Uterus (tissue), 2 donors: ENCODE results near the gene RAN.

Source experiments
- POLR2A ChIP-seq, 2 donors: fragments of 450-650 bp; IDR thresholded peaks; one replicate each; pipeline ENCODE4 v1.6.1; 2016; ENCODE audit warnings: antibody characterized with exemption in 2 of 2, mild to moderate bottlenecking in 1 of 2, moderate library complexity in 1 of 2
- TF ChIP-seq, protein P1 (sequence below), 4 experiments: fragments of 200-600 bp in 2 of 4; fragments of 450-650 bp in 2 of 4; sonication (generic) in 2 of 4; IDR thresholded peaks; one replicate each; pipeline ENCODE4 v1.5.1; 2016 to 2019; ENCODE audit warnings: antibody characterized with exemption in 4 of 4, mild to moderate bottlenecking in 2 of 4, moderate library complexity in 1 of 4

DNA sequence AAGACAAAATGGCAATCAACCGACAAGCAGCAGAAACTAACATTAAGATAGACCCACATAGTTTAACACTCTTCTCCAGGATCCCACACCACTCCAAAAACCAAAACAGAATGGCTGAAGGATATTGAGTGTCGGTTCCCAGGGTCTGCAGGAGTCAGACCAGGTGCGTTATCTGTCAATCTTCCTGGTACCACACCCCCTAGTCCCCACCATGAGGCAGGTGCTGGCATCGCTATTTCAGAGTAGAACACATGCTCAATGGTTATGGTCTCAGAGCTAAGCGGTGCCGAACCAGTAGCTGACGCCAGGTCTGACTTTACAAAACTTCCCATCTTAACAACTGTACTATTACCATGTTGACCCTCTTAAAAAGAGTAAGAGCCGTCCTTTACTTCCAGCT lies 43.0 kb upstream of the RAN start:
- TF ChIP-seq, protein P1, sequence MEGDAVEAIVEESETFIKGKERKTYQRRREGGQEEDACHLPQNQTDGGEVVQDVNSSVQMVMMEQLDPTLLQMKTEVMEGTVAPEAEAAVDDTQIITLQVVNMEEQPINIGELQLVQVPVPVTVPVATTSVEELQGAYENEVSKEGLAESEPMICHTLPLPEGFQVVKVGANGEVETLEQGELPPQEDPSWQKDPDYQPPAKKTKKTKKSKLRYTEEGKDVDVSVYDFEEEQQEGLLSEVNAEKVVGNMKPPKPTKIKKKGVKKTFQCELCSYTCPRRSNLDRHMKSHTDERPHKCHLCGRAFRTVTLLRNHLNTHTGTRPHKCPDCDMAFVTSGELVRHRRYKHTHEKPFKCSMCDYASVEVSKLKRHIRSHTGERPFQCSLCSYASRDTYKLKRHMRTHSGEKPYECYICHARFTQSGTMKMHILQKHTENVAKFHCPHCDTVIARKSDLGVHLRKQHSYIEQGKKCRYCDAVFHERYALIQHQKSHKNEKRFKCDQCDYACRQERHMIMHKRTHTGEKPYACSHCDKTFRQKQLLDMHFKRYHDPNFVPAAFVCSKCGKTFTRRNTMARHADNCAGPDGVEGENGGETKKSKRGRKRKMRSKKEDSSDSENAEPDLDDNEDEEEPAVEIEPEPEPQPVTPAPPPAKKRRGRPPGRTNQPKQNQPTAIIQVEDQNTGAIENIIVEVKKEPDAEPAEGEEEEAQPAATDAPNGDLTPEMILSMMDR (IDR thresholded peaks at IDR 0.05) = no peak
- TF ChIP-seq POLR2A (IDR thresholded peaks at IDR 0.05) = no peak
